Keratinocyte (primary cell): ENCODE data around the gene ACOXL.

Source experiments
- EZH2 ChIP-seq: IDR thresholded peaks from one replicate; pipeline ENCODE4 v1.6.1; 2012; ENCODE audit warnings: inconsistent platforms, mild to moderate bottlenecking, low read length, moderate library complexity
- TF ChIP-seq, protein P1 (sequence below), 3 experiments: IDR thresholded peaks in 1 of 3; conservative IDR thresholded peaks in 1 of 3; optimal IDR thresholded peaks in 1 of 3; 2 replicates in 2 of 3; 3 replicates in 1 of 3; pipeline versions ENCODE3 to v1.5.1; 2011; ENCODE audit warnings: low read length in 3 of 3, mild to moderate bottlenecking in 3 of 3, moderate library complexity in 2 of 3, control low read depth in 1 of 3, inconsistent platforms in 1 of 3; ENCODE audit not compliant: insufficient read depth in 2 of 3; ENCODE audit errors: extremely low read depth in 1 of 3

- TF ChIP-seq, protein P1, sequence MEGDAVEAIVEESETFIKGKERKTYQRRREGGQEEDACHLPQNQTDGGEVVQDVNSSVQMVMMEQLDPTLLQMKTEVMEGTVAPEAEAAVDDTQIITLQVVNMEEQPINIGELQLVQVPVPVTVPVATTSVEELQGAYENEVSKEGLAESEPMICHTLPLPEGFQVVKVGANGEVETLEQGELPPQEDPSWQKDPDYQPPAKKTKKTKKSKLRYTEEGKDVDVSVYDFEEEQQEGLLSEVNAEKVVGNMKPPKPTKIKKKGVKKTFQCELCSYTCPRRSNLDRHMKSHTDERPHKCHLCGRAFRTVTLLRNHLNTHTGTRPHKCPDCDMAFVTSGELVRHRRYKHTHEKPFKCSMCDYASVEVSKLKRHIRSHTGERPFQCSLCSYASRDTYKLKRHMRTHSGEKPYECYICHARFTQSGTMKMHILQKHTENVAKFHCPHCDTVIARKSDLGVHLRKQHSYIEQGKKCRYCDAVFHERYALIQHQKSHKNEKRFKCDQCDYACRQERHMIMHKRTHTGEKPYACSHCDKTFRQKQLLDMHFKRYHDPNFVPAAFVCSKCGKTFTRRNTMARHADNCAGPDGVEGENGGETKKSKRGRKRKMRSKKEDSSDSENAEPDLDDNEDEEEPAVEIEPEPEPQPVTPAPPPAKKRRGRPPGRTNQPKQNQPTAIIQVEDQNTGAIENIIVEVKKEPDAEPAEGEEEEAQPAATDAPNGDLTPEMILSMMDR (optimal IDR thresholded peaks at IDR 0.05 in 1 of 3, IDR thresholded peaks at IDR 0.05 in 1 of 3, conservative IDR thresholded peaks at IDR 0.05 in 1 of 3; ENCODE audit: extremely low read depth in 1 of 3, insufficient read depth in 2 of 3, low read length in 3 of 3): no peak
- TF ChIP-seq EZH2: no peak
Measured at GRCh38 chr2:110747522-110748488, 15.4 kb downstream of the ACOXL start.
